Neural cell (in vitro differentiated cells): ENCODE data around the gene ARHGEF17. TPM values are rescaled to one million over a fixed set of nuclear protein-coding genes. Genes with fewer than 3 reads are reported as not detected.

Source experiments
- H2AFZ ChIP-seq: fragments of 200-600, 300-800 bp; sonication (generic), shearing (Covaris generic); 2 replicates; pipeline ENCODE4 v1.6.0; 2014; ENCODE audit warnings: low read depth, mild to moderate bottlenecking, antibody characterized with exemption, low read length, moderate library complexity
- H3F3A ChIP-seq: fragments of 200-600 bp; shearing (Covaris generic); 2 replicates; pipeline ENCODE4 v1.6.1; 2016; ENCODE audit warnings: mild to moderate bottlenecking, moderate library complexity, mixed read lengths, antibody characterized with exemption, low read length; ENCODE audit not compliant: insufficient read depth, poor library complexity, severe bottlenecking
- H3K27ac ChIP-seq: fragments of 200-600, 300-800 bp; sonication (generic), shearing (Covaris generic); 2 replicates; pipeline ENCODE4 v1.5.1; 2014; ENCODE audit warnings: mild to moderate bottlenecking, low read length, moderate library complexity
- H3K27me3 ChIP-seq: fragments of 300-800, 200-600 bp; sonication (generic), shearing (Covaris generic); 2 replicates; pipeline ENCODE4 v1.6.0; 2014; ENCODE audit warnings: mild to moderate bottlenecking, low read depth, low read length, moderate library complexity; ENCODE audit not compliant: insufficient read depth
- H3K36me3 ChIP-seq: fragments of 300-800, 200-600 bp; sonication (generic), shearing (Covaris generic); 2 replicates; pipeline ENCODE4 v1.5.1; 2014; ENCODE audit warnings: mild to moderate bottlenecking, antibody characterized with exemption, low read length, moderate library complexity; ENCODE audit not compliant: insufficient read depth
- H3K4me2 ChIP-seq: fragments of 300-800, 200-600 bp; sonication (generic), shearing (Covaris generic); 2 replicates; pipeline ENCODE4 v1.6.0; 2014; ENCODE audit warnings: mild to moderate bottlenecking, low read length
- H3K4me3 ChIP-seq: fragments of 300-800, 200-600 bp; sonication (generic), shearing (Covaris generic); 2 replicates; pipeline ENCODE4 v1.5.1; 2014; ENCODE audit warnings: mild to moderate bottlenecking, low read length, moderate library complexity
- H3K79me2 ChIP-seq: fragments of 200-600 bp; shearing (Covaris generic); replicated peaks from 2 replicates; pipeline ENCODE4 v1.6.0; 2014; ENCODE audit warnings: mild to moderate bottlenecking, low read length, moderate library complexity; ENCODE audit not compliant: insufficient read depth
- H3K9ac ChIP-seq: fragments of 300-800, 200-600 bp; sonication (generic), shearing (Covaris generic); 2 replicates; pipeline ENCODE4 v1.6.1; 2016; ENCODE audit warnings: mild to moderate bottlenecking, low read length, mixed read lengths
- H3K9me2 ChIP-seq: fragments of 200-600 bp; shearing (Covaris generic); 2 replicates; pipeline ENCODE4 v1.6.1; 2016; ENCODE audit warnings: mild to moderate bottlenecking, low read length, mixed read lengths; ENCODE audit not compliant: insufficient read depth
- H3K9me3 ChIP-seq: fragments of 200-600, 300-800 bp; sonication (generic), shearing (Covaris generic); 2 replicates; pipeline ENCODE4 v1.6.1; 2016; ENCODE audit warnings: mild to moderate bottlenecking, mixed run types, low read length, moderate library complexity, mixed read lengths
- H4K20me1 ChIP-seq: fragments of 200-600 bp; shearing (Covaris generic); 2 replicates; pipeline ENCODE4 v1.6.1; 2016; ENCODE audit warnings: mild to moderate bottlenecking, mixed run types; ENCODE audit not compliant: insufficient read depth
- EP300 ChIP-seq: fragments of 450-650 bp; conservative IDR thresholded peaks from 2 replicates; pipeline ENCODE4 v1.6.1; 2014; ENCODE audit warnings: antibody characterized with exemption, mild to moderate bottlenecking, moderate library complexity; ENCODE audit not compliant: poor library complexity, severe bottlenecking
- EZH2 ChIP-seq: fragments of 200-600, 300-800 bp; shearing (Covaris generic), sonication (generic); IDR thresholded peaks from 2 replicates; pipeline ENCODE4 v1.6.1; 2014; ENCODE audit warnings: antibody characterized with exemption, low read length, borderline replicate concordance, mild to moderate bottlenecking; ENCODE audit not compliant: insufficient read depth, poor library complexity, severe bottlenecking
- MXI1 ChIP-seq: fragments of 450-650 bp; conservative IDR thresholded peaks from 2 replicates; pipeline ENCODE4 v1.6.1; 2014; ENCODE audit warnings: antibody characterized with exemption, mild to moderate bottlenecking; ENCODE audit not compliant: poor library complexity, severe bottlenecking
- POLR2AphosphoS5 ChIP-seq: IDR thresholded peaks from 2 replicates; pipeline ENCODE4 v1.6.1; 2012
- RAD21 ChIP-seq: fragments of 450-650 bp; conservative IDR thresholded peaks from 2 replicates; pipeline ENCODE4 v1.6.1; 2014; ENCODE audit warnings: antibody characterized with exemption, mild to moderate bottlenecking, moderate library complexity
- SMC3 ChIP-seq: fragments of 450-650 bp; conservative IDR thresholded peaks from 2 replicates; pipeline ENCODE4 v1.6.1; 2014; ENCODE audit warnings: antibody characterized with exemption, mild to moderate bottlenecking, moderate library complexity; ENCODE audit not compliant: poor library complexity
- TAF1 ChIP-seq: IDR thresholded peaks from 2 replicates; pipeline ENCODE4 v1.6.1; 2012; ENCODE audit warnings: low read depth
- polyA plus RNA-seq: library from polyadenylated mRNA; depleted of rRNA; stranded (reverse); fragments of >200 nt; gene quantifications from 2 replicates; pipeline ENCODE4 v1.2.3, GENCODE V29; 2014
- TF ChIP-seq, protein P1 (sequence below): IDR thresholded peaks from 2 replicates; pipeline ENCODE4 v1.6.1; 2012; ENCODE audit warnings: borderline replicate concordance
- TF ChIP-seq, protein P2 (sequence below): fragments of 450-650 bp; IDR thresholded peaks from 2 replicates; pipeline ENCODE4 v1.5.1; 2014; ENCODE audit warnings: antibody characterized with exemption, mild to moderate bottlenecking, moderate library complexity; ENCODE audit not compliant: poor library complexity, severe bottlenecking

Gene ARHGEF17
- polyA plus RNA-seq, 1 donor from 2014 or later, result 7.9 TPM

DNA sequence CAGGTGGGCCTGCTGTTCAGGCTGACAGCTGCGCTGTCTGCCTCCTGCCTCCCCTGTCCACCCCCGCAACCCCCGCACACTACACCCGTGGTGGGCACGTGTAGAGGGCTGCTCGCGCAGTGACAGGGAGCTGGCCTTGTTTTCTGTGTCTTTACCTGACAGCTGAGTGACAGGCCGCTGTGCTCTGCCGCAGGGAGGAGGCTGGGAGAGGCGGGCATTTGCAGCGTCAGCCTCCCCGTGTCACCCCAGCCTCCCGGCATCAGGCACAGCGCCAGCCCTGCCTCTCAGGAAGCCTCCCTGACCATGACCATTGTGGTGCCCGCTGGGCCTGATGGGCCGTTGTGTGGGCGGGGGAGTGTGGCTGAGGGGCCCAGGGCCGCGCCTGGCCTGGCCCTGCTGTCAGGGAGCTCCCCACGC lies 36.1 kb downstream of the ARHGEF17 start:
- TF ChIP-seq POLR2AphosphoS5 (peak; percentile 79), MXI1 (peak; percentile 54), SMC3 (no peak), EP300 (peak; percentile 93)
- TF ChIP-seq, protein P1, sequence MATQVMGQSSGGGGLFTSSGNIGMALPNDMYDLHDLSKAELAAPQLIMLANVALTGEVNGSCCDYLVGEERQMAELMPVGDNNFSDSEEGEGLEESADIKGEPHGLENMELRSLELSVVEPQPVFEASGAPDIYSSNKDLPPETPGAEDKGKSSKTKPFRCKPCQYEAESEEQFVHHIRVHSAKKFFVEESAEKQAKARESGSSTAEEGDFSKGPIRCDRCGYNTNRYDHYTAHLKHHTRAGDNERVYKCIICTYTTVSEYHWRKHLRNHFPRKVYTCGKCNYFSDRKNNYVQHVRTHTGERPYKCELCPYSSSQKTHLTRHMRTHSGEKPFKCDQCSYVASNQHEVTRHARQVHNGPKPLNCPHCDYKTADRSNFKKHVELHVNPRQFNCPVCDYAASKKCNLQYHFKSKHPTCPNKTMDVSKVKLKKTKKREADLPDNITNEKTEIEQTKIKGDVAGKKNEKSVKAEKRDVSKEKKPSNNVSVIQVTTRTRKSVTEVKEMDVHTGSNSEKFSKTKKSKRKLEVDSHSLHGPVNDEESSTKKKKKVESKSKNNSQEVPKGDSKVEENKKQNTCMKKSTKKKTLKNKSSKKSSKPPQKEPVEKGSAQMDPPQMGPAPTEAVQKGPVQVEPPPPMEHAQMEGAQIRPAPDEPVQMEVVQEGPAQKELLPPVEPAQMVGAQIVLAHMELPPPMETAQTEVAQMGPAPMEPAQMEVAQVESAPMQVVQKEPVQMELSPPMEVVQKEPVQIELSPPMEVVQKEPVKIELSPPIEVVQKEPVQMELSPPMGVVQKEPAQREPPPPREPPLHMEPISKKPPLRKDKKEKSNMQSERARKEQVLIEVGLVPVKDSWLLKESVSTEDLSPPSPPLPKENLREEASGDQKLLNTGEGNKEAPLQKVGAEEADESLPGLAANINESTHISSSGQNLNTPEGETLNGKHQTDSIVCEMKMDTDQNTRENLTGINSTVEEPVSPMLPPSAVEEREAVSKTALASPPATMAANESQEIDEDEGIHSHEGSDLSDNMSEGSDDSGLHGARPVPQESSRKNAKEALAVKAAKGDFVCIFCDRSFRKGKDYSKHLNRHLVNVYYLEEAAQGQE, result peak; percentile 50
- H3K9ac ChIP-seq, result peak overlapping the region; percentile 65
- H2AFZ ChIP-seq, result peak overlapping the region; percentile 21
- no peaks in the 10 kb centered on the region for H3K9me3 ChIP-seq
- H3K4me2 ChIP-seq, result peak overlapping the region; percentile 39
- peaks cover 7% of the 10 kb centered on the region for H3K79me2 ChIP-seq
- H3K27ac ChIP-seq, result peak overlapping the region; percentile 74
- H3K4me3 ChIP-seq, result peak overlapping the region; percentile 52
- H3K36me3 ChIP-seq, result no peaks in the 10 kb centered on the region
- no peaks in the 10 kb centered on the region for H3F3A ChIP-seq
- H3K9me2 ChIP-seq, result no peaks in the 10 kb centered on the region
- H4K20me1 ChIP-seq, result no peaks in the 10 kb centered on the region
- H3K27me3 ChIP-seq, result no peaks in the 10 kb centered on the region

DNA sequence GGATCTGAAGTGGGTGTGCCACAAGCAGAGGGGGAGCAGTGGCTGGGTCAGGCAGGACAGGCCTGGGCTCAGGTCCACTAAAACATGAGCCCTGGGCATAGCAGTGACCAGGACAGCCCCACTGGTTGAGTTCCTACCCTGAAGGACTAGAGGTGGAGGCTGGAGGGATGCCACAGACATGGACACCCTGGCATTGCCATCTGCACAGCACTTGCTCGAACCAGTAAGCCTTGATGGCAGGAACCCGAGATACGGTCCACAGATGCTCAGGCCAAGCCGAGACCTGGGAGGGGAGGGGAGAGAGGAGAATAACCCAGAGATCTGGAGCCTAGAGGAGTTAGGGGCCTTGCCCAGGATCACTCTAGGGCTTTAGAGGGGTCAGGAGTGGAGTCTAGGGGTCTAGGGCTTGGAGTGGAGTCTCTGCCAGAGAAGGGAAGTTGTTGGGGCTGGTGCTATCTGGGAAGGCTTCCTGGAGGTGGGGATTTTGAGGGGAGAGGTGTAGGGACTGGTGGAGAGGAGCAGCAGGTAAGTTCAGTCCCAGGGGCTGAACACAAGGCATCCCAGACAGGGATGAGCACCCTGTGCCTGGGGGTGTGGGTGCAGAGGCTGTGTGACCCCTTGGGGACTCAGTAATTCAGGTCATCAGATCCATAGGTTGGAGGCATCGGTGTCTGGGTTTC lies 37.5 kb downstream of the ARHGEF17 start:
- H4K20me1 ChIP-seq, result no peaks in the 10 kb centered on the region

More for the DNA sequence above, 37.5 kb downstream of the ARHGEF17 start:
- peaks cover 7% of the 10 kb centered on the region for H3K79me2 ChIP-seq
- H3K27ac ChIP-seq, result no peak overlapping the region
- H3K9ac ChIP-seq, result no peak overlapping the region
- no peak overlapping the region for H3K4me2 ChIP-seq
- no peaks in the 10 kb centered on the region for H3K36me3 ChIP-seq
- no peaks in the 10 kb centered on the region for H3F3A ChIP-seq
- no peak overlapping the region for H2AFZ ChIP-seq
- TF ChIP-seq, protein P1, result no peak
- no peak for TF ChIP-seq RAD21
- TF ChIP-seq, protein P2, sequence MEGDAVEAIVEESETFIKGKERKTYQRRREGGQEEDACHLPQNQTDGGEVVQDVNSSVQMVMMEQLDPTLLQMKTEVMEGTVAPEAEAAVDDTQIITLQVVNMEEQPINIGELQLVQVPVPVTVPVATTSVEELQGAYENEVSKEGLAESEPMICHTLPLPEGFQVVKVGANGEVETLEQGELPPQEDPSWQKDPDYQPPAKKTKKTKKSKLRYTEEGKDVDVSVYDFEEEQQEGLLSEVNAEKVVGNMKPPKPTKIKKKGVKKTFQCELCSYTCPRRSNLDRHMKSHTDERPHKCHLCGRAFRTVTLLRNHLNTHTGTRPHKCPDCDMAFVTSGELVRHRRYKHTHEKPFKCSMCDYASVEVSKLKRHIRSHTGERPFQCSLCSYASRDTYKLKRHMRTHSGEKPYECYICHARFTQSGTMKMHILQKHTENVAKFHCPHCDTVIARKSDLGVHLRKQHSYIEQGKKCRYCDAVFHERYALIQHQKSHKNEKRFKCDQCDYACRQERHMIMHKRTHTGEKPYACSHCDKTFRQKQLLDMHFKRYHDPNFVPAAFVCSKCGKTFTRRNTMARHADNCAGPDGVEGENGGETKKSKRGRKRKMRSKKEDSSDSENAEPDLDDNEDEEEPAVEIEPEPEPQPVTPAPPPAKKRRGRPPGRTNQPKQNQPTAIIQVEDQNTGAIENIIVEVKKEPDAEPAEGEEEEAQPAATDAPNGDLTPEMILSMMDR, result no peak
- TF ChIP-seq EZH2, result no peak
- TF ChIP-seq POLR2AphosphoS5, result no peak
- TF ChIP-seq SMC3, result no peak
- no peak for TF ChIP-seq MXI1
- TF ChIP-seq TAF1, result no peak
- TF ChIP-seq EP300, result no peak
- no peaks in the 10 kb centered on the region for H3K9me2 ChIP-seq
- no peaks in the 10 kb centered on the region for H3K9me3 ChIP-seq
- no peaks in the 10 kb centered on the region for H3K27me3 ChIP-seq
- no peak overlapping the region for H3K4me3 ChIP-seq
